Articular chondrocyte of knee joint (primary cell): ENCODE measurements around the gene NPM3. TPM values are rescaled to one million over a fixed set of nuclear protein-coding genes. Genes with fewer than 3 reads are reported as not detected.

Experiments
- total RNA-seq: library from RNA; depleted of rRNA; stranded (reverse); fragments of >200 nt; gene quantifications from 2 replicates; pipeline ENCODE4 v1.2.3, GENCODE V29; 2012

The NPM3 gene, protein sequence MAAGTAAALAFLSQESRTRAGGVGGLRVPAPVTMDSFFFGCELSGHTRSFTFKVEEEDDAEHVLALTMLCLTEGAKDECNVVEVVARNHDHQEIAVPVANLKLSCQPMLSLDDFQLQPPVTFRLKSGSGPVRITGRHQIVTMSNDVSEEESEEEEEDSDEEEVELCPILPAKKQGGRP
- 51.1 and 56.7 TPM in 2 replicates for total RNA-seq

DNA sequence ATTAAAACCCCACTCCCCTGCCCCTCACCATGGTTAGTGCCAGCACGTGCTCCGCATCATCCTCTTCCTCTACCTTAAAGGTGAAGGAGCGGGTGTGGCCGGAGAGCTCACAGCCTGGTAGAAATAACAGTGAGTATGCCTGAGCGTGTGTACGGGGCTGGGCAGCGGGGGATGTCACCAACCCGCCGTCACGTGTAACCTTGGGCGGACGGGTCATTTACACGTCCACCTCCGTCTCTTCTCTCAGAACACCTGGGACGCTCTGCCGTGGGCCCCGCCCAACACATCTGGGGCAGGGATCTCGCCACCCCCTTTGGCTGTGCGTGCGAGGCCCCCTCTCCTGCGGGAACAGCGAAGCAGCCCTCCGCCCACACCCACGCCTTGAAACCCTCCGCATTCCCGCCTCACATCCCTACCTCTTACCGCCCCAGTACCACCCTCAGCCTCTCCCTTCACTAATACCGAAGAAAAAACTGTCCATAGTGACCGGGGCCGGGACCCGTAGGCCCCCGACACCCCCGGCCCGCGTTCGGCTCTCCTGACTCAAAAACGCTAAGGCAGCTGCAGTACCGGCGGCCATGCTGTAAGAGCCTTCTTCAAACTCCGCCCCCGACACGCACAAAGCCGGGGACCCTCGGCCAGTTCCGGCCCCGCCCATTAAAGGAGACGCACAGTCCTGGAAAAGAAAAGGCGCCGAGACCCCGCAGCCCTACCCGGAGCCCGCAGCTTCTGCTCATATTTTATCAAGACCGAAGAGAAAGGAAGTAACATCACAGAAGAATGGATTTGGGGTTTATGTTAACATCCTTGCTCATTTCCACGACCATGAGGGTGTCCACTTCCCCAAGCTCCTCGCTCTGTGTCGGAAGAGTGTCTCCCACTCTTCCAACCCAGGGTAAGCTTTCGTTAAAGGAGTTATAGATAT is at the start of gene NPM3:
NPM3 (minus strand) TSS at position 636 of the 925 bp plus-strand sequence; CDS start at position 580, 56 bp downstream.

DNA sequence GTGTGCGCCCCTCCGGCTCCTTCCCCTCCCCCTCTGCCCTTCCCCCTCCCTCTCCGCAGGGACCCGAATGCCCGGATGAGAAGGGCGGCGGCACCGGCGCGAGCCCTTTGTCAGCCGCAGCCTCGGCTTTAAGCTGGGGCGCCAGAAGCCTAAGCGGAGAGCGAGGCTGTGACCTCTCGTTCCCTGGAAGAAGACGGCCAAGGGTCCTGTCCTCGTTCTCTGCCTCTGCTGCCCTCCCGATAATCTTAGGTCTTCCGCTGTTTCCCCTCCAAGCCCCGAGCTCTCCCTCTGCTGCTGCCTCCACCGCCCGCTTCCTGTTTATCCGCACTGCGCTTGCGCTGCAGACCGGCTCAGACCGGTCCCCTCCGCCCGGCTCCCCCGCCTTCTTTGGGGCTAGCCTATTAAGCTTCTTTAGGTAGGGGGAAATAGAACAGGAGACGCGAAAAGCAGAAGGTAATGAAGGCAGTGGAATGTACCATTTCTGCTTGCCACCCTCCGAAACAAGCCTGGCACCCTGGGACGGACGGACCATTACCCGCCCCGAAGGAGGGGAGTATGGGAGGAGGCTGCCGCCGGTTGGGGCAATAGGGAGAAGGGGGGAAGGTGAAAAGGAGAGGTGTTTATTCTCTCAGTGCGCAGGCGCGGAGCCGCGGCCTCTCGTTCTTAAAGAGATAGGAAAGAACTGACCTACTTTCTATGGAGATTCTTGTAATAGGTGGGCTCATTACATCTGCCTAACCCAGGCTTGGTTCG is 35.0 kb upstream of the NPM3 start, which contains the start of gene OGA:
OGA (minus strand) TSS at position 326 of the 753 bp plus-strand sequence. CDS start 422 bp downstream, outside the sequence.

DNA sequence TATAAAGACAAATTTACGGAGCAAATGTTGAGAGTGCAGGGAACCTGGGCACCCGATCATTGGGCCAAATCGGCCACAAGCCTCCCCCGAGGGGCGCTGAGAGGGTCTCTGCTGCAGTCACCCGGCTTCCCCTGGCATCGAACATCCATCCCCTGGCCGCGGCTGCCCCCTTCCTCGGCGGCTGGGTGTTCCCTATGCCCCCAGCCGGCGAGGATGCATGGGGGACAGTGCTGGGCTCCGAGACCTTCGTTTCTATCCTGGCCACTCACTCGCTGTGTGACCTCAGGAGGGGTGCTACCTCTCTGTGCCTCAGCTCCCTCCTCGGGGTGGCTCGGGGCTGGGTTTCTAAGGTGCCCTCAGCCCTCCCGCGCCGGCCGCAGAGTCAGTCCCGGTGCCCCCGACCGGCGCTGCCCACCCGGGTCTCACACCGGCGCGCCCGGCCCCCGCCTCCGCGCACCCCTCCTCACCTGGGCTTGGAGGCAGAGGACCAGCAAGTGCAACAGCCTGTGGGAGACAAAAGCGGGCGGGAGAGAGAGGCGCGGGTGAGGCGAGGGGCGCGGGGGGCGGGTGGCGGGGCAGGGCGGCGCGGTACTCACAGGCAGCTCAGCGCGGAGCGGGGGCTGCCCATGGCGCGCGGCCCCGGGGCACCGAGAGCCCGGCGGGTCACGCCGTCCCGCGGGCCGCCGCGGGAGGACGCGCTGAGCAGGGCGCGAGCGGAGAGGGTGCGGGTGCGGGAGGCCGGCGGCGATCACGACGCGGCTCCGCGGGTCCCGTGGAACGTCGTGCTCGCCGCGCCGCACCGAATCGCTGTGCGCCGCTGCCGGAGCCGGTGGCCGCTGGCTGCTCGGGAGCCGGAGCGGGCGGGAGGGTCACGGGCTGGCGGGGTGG is 7.7 kb downstream of the NPM3 start, which contains the start of gene FGF8:
FGF8 (minus strand) TSS at position 842 of the 888 bp plus-strand sequence; CDS start at position 628, 214 bp downstream.

Other genes starting within 250 kb of the NPM3 start
- gene POLL, start 195.2 kb downstream of the NPM3 start, total RNA-seq: 11.6 and 14.9 TPM in 2 replicates
- 38.2 and 47.0 TPM in 2 replicates for gene DPCD, start 195.1 kb downstream of the NPM3 start, total RNA-seq
- 46.0 and 49.9 TPM in 2 replicates for gene FBXW4, start 88.3 kb downstream of the NPM3 start, total RNA-seq
- gene FGF8, start 7.3 kb downstream of the NPM3 start, total RNA-seq: 0.43 TPM in 1 of 2 replicates, not detected in the other
- gene OGA, start 35.0 kb upstream of the NPM3 start, total RNA-seq: 143 and 150 TPM in 2 replicates
- gene KCNIP2, start 60.4 kb upstream of the NPM3 start, total RNA-seq: 1.0 and 1.1 TPM in 2 replicates